B cell (primary cell): ENCODE results near the gene NCK2.

Experiments
- EZH2 ChIP-seq: IDR thresholded peaks from 2 replicates; pipeline ENCODE4 v1.6.1; 2012; ENCODE audit warnings: borderline replicate concordance, low read depth, mild to moderate bottlenecking, moderate library complexity, low read length; ENCODE audit not compliant: insufficient read depth, poor library complexity, severe bottlenecking
- TF ChIP-seq, protein P1 (sequence below): fragments of 200-600 bp; IDR thresholded peaks from one replicate; pipeline ENCODE4 v1.8.0; 2022; ENCODE audit warnings: antibody characterized with exemption, mild to moderate bottlenecking

DNA sequence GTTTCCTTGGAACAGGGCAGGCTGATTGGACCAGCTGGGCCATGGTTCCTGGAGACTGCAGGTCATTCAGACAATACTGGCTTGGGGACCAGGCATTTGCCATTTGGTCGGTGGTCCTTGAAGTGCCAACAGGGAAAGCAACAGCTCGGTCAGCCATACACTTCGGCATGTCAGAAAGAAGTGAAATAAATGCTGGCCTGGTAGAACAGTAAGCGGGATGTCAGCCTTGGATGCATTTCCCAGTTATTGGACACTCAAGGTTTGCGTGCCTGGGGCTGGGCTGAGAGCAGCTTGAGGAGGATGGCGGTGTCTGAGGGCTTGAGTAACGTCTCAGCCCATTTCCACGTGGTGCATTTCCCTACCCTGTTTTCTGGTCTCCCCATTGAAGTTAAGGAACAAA, 75.4 kb downstream of the NCK2 start:
- TF ChIP-seq, protein P1, sequence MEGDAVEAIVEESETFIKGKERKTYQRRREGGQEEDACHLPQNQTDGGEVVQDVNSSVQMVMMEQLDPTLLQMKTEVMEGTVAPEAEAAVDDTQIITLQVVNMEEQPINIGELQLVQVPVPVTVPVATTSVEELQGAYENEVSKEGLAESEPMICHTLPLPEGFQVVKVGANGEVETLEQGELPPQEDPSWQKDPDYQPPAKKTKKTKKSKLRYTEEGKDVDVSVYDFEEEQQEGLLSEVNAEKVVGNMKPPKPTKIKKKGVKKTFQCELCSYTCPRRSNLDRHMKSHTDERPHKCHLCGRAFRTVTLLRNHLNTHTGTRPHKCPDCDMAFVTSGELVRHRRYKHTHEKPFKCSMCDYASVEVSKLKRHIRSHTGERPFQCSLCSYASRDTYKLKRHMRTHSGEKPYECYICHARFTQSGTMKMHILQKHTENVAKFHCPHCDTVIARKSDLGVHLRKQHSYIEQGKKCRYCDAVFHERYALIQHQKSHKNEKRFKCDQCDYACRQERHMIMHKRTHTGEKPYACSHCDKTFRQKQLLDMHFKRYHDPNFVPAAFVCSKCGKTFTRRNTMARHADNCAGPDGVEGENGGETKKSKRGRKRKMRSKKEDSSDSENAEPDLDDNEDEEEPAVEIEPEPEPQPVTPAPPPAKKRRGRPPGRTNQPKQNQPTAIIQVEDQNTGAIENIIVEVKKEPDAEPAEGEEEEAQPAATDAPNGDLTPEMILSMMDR = no peak
- TF ChIP-seq EZH2 = no peak
